ENCODE data around the gene DNAJC16.

Gene DNAJC16

DNA sequence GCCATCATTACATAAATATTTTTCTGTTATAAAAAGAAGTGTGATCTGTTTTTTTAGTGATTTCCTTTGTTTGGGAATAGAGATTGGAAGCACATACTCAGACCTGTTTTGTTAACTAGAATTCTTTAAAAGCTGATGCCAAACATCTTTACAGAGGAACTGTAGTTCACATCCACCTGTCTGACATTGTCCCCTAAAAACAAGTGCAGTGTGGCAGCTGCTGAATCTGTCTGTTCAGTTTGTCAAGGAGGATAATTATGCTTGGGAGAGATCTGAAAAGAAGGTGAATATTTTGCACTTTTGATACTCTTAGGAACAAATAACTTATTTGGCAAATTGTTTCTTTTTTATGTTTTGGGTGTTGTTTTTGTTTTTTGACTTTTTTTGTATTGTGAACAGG is 44.6 kb downstream of the DNAJC16 start:
- H3K27me3 ChIP-seq (ENCODE audit: insufficient read depth, poor library complexity, severe bottlenecking): no peaks in the 10 kb centered on the region
- no peaks in the 10 kb centered on the region for H3K9me3 ChIP-seq (ENCODE audit: severe bottlenecking)
- no peak overlapping the region for H3K4me3 ChIP-seq (ENCODE audit: severe bottlenecking)
- no peak for DNase-seq (ENCODE audit: low spot score)
- H3K27ac ChIP-seq (ENCODE audit: poor library complexity, severe bottlenecking): no peak overlapping the region
- TF ChIP-seq CTCF (IDR thresholded peaks at IDR 0.05; ENCODE audit: poor library complexity, severe bottlenecking): no peak
- no peak for ATAC-seq (ENCODE audit: low read depth)
- no peaks in the 10 kb centered on the region for H3K4me1 ChIP-seq (ENCODE audit: insufficient read depth, poor library complexity, severe bottlenecking)
- H3K36me3 ChIP-seq (ENCODE audit: low read depth): peaks cover 48% of the 10 kb centered on the region

DNA sequence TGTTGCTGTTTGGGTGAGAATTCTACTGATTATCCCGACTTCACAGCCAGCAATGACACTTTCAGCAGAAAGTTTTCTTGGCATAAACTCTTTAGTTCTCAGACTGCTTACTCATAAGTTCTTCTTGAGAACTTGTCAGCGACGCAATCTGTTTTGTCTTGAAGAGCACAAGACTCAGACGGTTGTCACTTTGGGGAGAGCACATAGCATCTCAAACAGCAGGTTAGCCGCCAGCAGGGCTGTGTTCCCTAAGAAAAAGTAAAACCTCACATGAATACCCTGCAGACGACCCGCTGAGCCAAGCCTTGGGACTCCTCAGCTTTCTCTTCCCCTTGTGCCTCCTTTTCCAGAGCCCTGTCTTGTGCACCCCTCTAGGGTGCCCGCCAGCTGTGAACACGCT is 46.8 kb downstream of the DNAJC16 start:
- Histone ChIP-seq H3K27me3 (ENCODE audit: insufficient read depth, poor library complexity, severe bottlenecking) (no peaks in the 10 kb centered on the region), H3K36me3 (ENCODE audit: low read depth) (peaks cover 27% of the 10 kb centered on the region), H3K4me3 (ENCODE audit: severe bottlenecking) (no peak overlapping the region), H3K9me3 (ENCODE audit: severe bottlenecking) (no peaks in the 10 kb centered on the region), H3K27ac (ENCODE audit: poor library complexity, severe bottlenecking) (no peak overlapping the region), H3K4me1 (ENCODE audit: insufficient read depth, poor library complexity, severe bottlenecking) (no peaks in the 10 kb centered on the region)
- ATAC-seq (ENCODE audit: low read depth) (no peak), DNase-seq (ENCODE audit: low spot score) (no peak)
- TF ChIP-seq CTCF (IDR thresholded peaks at IDR 0.05; ENCODE audit: poor library complexity, severe bottlenecking): no peak

- H3K9me3 ChIP-seq (ENCODE audit: severe bottlenecking): no peaks in the 10 kb centered on the region
- no peak for TF ChIP-seq CTCF (IDR thresholded peaks at IDR 0.05; ENCODE audit: poor library complexity, severe bottlenecking)
- peaks cover 15% of the 10 kb centered on the region for H3K36me3 ChIP-seq (ENCODE audit: low read depth)
- no peaks in the 10 kb centered on the region for H3K27me3 ChIP-seq (ENCODE audit: insufficient read depth, poor library complexity, severe bottlenecking)
- H3K4me3 ChIP-seq (ENCODE audit: severe bottlenecking): no peak overlapping the region
- ATAC-seq (ENCODE audit: low read depth) (no peak), DNase-seq (ENCODE audit: low spot score) (no peak)
- no peaks in the 10 kb centered on the region for H3K4me1 ChIP-seq (ENCODE audit: insufficient read depth, poor library complexity, severe bottlenecking)
- H3K27ac ChIP-seq (ENCODE audit: poor library complexity, severe bottlenecking): no peak overlapping the region
Observed at GRCh38 chr1:15574741-15575140, 48.1 kb downstream of the DNAJC16 start.

DNA sequence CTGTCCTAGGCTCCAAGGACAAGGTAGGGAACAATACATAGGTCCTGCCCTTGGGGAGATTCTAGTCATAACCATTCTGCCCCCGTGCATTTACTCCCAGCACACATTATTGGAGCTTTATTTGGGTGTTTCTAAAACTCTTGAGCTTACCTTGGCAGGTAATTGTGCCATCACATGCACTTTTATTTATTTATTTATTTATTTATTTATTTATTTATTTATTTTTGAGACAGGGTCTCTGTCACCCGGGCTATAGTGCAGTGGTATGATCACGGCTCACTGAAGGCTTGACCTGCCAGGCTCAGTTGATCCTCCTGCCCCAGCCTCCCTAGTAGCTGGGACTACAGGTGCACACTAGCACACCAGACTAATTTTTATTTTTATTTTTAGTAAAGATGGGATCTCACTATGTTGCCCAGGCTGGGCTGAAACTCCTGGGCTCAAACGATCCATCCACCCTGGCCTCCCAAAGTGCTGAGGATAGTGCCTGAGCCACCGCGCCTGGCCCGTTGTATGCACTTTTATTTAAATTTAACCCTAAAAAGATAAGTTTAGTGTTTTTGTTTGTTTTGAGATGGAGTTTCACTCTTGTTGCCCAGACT is 49.0 kb downstream of the DNAJC16 start:
- no peak overlapping the region for H3K4me3 ChIP-seq (ENCODE audit: severe bottlenecking)
- TF ChIP-seq CTCF (IDR thresholded peaks at IDR 0.05; ENCODE audit: poor library complexity, severe bottlenecking): no peak
- H3K27me3 ChIP-seq (ENCODE audit: insufficient read depth, poor library complexity, severe bottlenecking): no peaks in the 10 kb centered on the region
- no peaks in the 10 kb centered on the region for H3K9me3 ChIP-seq (ENCODE audit: severe bottlenecking)
- ATAC-seq (ENCODE audit: low read depth): no peak
- no peak overlapping the region for H3K27ac ChIP-seq (ENCODE audit: poor library complexity, severe bottlenecking)
- no peaks in the 10 kb centered on the region for H3K4me1 ChIP-seq (ENCODE audit: insufficient read depth, poor library complexity, severe bottlenecking)
- DNase-seq (ENCODE audit: low spot score): no peak
- peaks cover 6% of the 10 kb centered on the region for H3K36me3 ChIP-seq (ENCODE audit: low read depth)

- no peak overlapping the region for H3K27ac ChIP-seq (ENCODE audit: poor library complexity, severe bottlenecking)
- no peak overlapping the region for H3K4me3 ChIP-seq (ENCODE audit: severe bottlenecking)
- no peak; the same call in 2 of the 3 replicates for ATAC-seq (ENCODE audit: low read depth)
- no peaks in the 10 kb centered on the region for H3K27me3 ChIP-seq (ENCODE audit: insufficient read depth, poor library complexity, severe bottlenecking)
- no peak for DNase-seq (ENCODE audit: low spot score)
- no peaks in the 10 kb centered on the region for H3K9me3 ChIP-seq (ENCODE audit: severe bottlenecking)
- no peaks in the 10 kb centered on the region for H3K4me1 ChIP-seq (ENCODE audit: insufficient read depth, poor library complexity, severe bottlenecking)
- no peak for TF ChIP-seq CTCF (IDR thresholded peaks at IDR 0.05; ENCODE audit: poor library complexity, severe bottlenecking)
- no peaks in the 10 kb centered on the region for H3K36me3 ChIP-seq (ENCODE audit: low read depth)
Observed at GRCh38 chr1:15577691-15578090, 51.0 kb downstream of the DNAJC16 start.

Data from RWPE2 (cell line).